ENCODE measurements around the gene METTL3. TPM values are rescaled to one million over a fixed set of nuclear protein-coding genes. Genes with fewer than 3 reads are reported as not detected.

METTL3 gene
- total and polyA plus RNA-seq, 2 donors (not counting 1 experiment from before 2014, with no cell fraction given) = 39.2 to 59.9 TPM

GRCh38 chr14:21509432-21510143 is 1.6 kb downstream of the METTL3 start:
- peak overlapping the region; percentile 91 to 100 (median 95) for H3K4me3 ChIP-seq (replicated peaks in 1 of 4; ENCODE audit: control extremely low read depth in 1 of 4, insufficient read depth in 1 of 4, low read depth in 3 of 4, low read length in 4 of 4)
- no peak for TF ChIP-seq EZH2 (IDR thresholded peaks at IDR 0.05; ENCODE audit: low read length, missing control alignments)
- TF ChIP-seq, protein P1, sequence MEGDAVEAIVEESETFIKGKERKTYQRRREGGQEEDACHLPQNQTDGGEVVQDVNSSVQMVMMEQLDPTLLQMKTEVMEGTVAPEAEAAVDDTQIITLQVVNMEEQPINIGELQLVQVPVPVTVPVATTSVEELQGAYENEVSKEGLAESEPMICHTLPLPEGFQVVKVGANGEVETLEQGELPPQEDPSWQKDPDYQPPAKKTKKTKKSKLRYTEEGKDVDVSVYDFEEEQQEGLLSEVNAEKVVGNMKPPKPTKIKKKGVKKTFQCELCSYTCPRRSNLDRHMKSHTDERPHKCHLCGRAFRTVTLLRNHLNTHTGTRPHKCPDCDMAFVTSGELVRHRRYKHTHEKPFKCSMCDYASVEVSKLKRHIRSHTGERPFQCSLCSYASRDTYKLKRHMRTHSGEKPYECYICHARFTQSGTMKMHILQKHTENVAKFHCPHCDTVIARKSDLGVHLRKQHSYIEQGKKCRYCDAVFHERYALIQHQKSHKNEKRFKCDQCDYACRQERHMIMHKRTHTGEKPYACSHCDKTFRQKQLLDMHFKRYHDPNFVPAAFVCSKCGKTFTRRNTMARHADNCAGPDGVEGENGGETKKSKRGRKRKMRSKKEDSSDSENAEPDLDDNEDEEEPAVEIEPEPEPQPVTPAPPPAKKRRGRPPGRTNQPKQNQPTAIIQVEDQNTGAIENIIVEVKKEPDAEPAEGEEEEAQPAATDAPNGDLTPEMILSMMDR (conservative IDR thresholded peaks at IDR 0.05 in 1 of 2, IDR thresholded peaks at IDR 0.05 in 1 of 2; ENCODE audit: low read depth in 1 of 2, low read length in 2 of 2) = no peak
- DNase-seq (ENCODE audit: low read depth in 2 of 2) = no peak
- H3K79me2 ChIP-seq (ENCODE audit: control insufficient read depth, insufficient read depth, low read length) = peaks cover 46% of the 10 kb centered on the region
- no peak overlapping the region for H3K27ac ChIP-seq (ENCODE audit: insufficient read depth, low read length)
- no peaks in the 10 kb centered on the region for H4K20me1 ChIP-seq (ENCODE audit: control insufficient read depth, extremely low read depth, insufficient read depth, low read length)
- H3K4me2 ChIP-seq (ENCODE audit: extremely low read depth, insufficient read depth, low read length) = peak overlapping the region; percentile 99
- peaks cover 2% of the 10 kb centered on the region for H3K4me1 ChIP-seq (ENCODE audit: control insufficient read depth, extremely low read depth, insufficient read depth, low read length)
- no peaks in the 10 kb centered on the region for H3K27me3 ChIP-seq (ENCODE audit: control insufficient read depth, insufficient read depth, low read length)
- H3K9me3 ChIP-seq (ENCODE audit: control insufficient read depth, insufficient read depth, low read depth, low read length) = no peaks in the 10 kb centered on the region
- peak overlapping the region; percentile 76 for H3K9ac ChIP-seq (ENCODE audit: insufficient read depth, low read length)
- no peak overlapping the region for H2AFZ ChIP-seq (ENCODE audit: low read length)
- H3K36me3 ChIP-seq (ENCODE audit: control insufficient read depth, insufficient read depth, low read length) = peaks cover 3% of the 10 kb centered on the region

GRCh38 chr14:21506557-21506956 is 4.6 kb downstream of the METTL3 start:
- H3K27ac ChIP-seq (ENCODE audit: insufficient read depth, low read length) = no peak overlapping the region
- TF ChIP-seq EZH2 (IDR thresholded peaks at IDR 0.05; ENCODE audit: low read length, missing control alignments) = no peak

GRCh38 chr14:21505012-21505553 is 6.1 kb downstream of the METTL3 start:
- TF ChIP-seq EZH2 (IDR thresholded peaks at IDR 0.05; ENCODE audit: low read length, missing control alignments) = no peak
- TF ChIP-seq, protein P1 (conservative IDR thresholded peaks at IDR 0.05 in 1 of 2, IDR thresholded peaks at IDR 0.05 in 1 of 2; ENCODE audit: low read depth in 1 of 2, low read length in 2 of 2) = no peak
- no peaks in the 10 kb centered on the region for H4K20me1 ChIP-seq (ENCODE audit: control insufficient read depth, extremely low read depth, insufficient read depth, low read length)
- H3K36me3 ChIP-seq (ENCODE audit: control insufficient read depth, insufficient read depth, low read length) = peaks cover 12% of the 10 kb centered on the region

More at GRCh38 chr14:21506557-21506956, 4.6 kb downstream of the METTL3 start:
- Histone ChIP-seq H3K4me2 (ENCODE audit: extremely low read depth, insufficient read depth, low read length) (no peak overlapping the region), H4K20me1 (ENCODE audit: control insufficient read depth, extremely low read depth, insufficient read depth, low read length) (no peaks in the 10 kb centered on the region), H3K4me3 (replicated peaks in 1 of 4; ENCODE audit: control extremely low read depth in 1 of 4, insufficient read depth in 1 of 4, low read depth in 3 of 4, low read length in 4 of 4) (no peak overlapping the region), H2AFZ (ENCODE audit: low read length) (no peak overlapping the region), H3K79me2 (ENCODE audit: control insufficient read depth, insufficient read depth, low read length) (peaks cover 51% of the 10 kb centered on the region), H3K27me3 (ENCODE audit: control insufficient read depth, insufficient read depth, low read length) (no peaks in the 10 kb centered on the region), H3K36me3 (ENCODE audit: control insufficient read depth, insufficient read depth, low read length) (peaks cover 11% of the 10 kb centered on the region), H3K9me3 (ENCODE audit: control insufficient read depth, insufficient read depth, low read depth, low read length) (no peaks in the 10 kb centered on the region), H3K4me1 (ENCODE audit: control insufficient read depth, extremely low read depth, insufficient read depth, low read length) (peaks cover 2% of the 10 kb centered on the region), H3K9ac (ENCODE audit: insufficient read depth, low read length) (no peak overlapping the region)
- DNase-seq (ENCODE audit: low read depth in 2 of 2) = no peak

More at GRCh38 chr14:21505012-21505553, 6.1 kb downstream of the METTL3 start:
- no peak for DNase-seq (ENCODE audit: low read depth in 2 of 2)
- no peak overlapping the region for H3K4me3 ChIP-seq (replicated peaks in 1 of 4; ENCODE audit: control extremely low read depth in 1 of 4, insufficient read depth in 1 of 4, low read depth in 3 of 4, low read length in 4 of 4)
- no peak overlapping the region for H3K9ac ChIP-seq (ENCODE audit: insufficient read depth, low read length)
- no peaks in the 10 kb centered on the region for H3K27me3 ChIP-seq (ENCODE audit: control insufficient read depth, insufficient read depth, low read length)
- peaks cover 2% of the 10 kb centered on the region for H3K4me1 ChIP-seq (ENCODE audit: control insufficient read depth, extremely low read depth, insufficient read depth, low read length)
- H3K79me2 ChIP-seq (ENCODE audit: control insufficient read depth, insufficient read depth, low read length) = peaks cover 41% of the 10 kb centered on the region
- H3K9me3 ChIP-seq (ENCODE audit: control insufficient read depth, insufficient read depth, low read depth, low read length) = no peaks in the 10 kb centered on the region
- no peak overlapping the region for H2AFZ ChIP-seq (ENCODE audit: low read length)
- H3K27ac ChIP-seq (ENCODE audit: insufficient read depth, low read length) = no peak overlapping the region
- H3K4me2 ChIP-seq (ENCODE audit: extremely low read depth, insufficient read depth, low read length) = no peak overlapping the region
